ENCODE measurements around the gene C12orf57. TPM values are rescaled to one million over a fixed set of nuclear protein-coding genes. Genes with fewer than 3 reads are reported as not detected.

Gene C12orf57
- polyA plus RNA-seq, 1 donor (not counting 4 experiments of a cell fraction or from before 2014, with no cell fraction given) = 137 TPM

- Histone ChIP-seq H3K79me2 (ENCODE audit: control insufficient read depth, insufficient read depth, low read length) (no peaks in the 10 kb centered on the region), H3K36me3 (ENCODE audit: control insufficient read depth in 2 of 2, extremely low read depth in 1 of 2, insufficient read depth in 2 of 2, low read length in 2 of 2) (peaks cover 20 to 33% of the 10 kb centered on the region in 2 experiments), H3K9ac (ENCODE audit: control insufficient read depth, extremely low read depth, insufficient read depth, low read length) (peak overlapping the region; percentile 81), H4K20me1 (ENCODE audit: control insufficient read depth, extremely low read depth, insufficient read depth, low read length) (no peaks in the 10 kb centered on the region), H3K27ac (ENCODE audit: control insufficient read depth, insufficient read depth, low read length) (peak overlapping the region; percentile 23), H3K9me3 (ENCODE audit: control insufficient read depth, low read depth, low read length) (no peaks in the 10 kb centered on the region), H3K4me2 (ENCODE audit: control insufficient read depth, extremely low read depth, insufficient read depth, low read depth, low read length) (peak overlapping the region; percentile 49), H2AFZ (ENCODE audit: control insufficient read depth, low read length) (no peak overlapping the region), H3K9me1 (ENCODE audit: control insufficient read depth, extremely low read depth, insufficient read depth, low read length) (no peaks in the 10 kb centered on the region), H3K4me1 (ENCODE audit: control insufficient read depth, extremely low read depth, insufficient read depth, low read length) (peaks cover 10% of the 10 kb centered on the region), H3K4me3 (ENCODE audit: control insufficient read depth in 2 of 3, extremely low read depth in 1 of 3, insufficient read depth in 2 of 3, low read depth in 1 of 3, low read length in 3 of 3) (peak overlapping the region in 2 of 3 experiments; percentile 32 to 49), H3K27me3 (ENCODE audit: control insufficient read depth, extremely low read depth, insufficient read depth, low read length) (no peaks in the 10 kb centered on the region)
- dilution Hi-C loops (cut with MboI; ENCODE audit: extremely low pct_ligation_motif_present, low sequenced_read_pairs) = no loop called here
- FAIRE-seq (no peak), DNase-seq (ENCODE audit: low read depth, low spot score) (no peak)
- no peak for TF ChIP-seq EZH2 (IDR thresholded peaks at IDR 0.05; ENCODE audit: low read length)
- no peak for TF ChIP-seq CTCF (optimal IDR thresholded peaks at IDR 0.05 in 1 of 3, IDR thresholded peaks at IDR 0.05 in 1 of 3, conservative IDR thresholded peaks at IDR 0.05 in 1 of 3; ENCODE audit: extremely low read depth in 1 of 3, insufficient read depth in 2 of 3, low read length in 3 of 3)
Observed at GRCh38 chr12:6938353-6939190, 5.2 kb upstream of the C12orf57 start.

DNA sequence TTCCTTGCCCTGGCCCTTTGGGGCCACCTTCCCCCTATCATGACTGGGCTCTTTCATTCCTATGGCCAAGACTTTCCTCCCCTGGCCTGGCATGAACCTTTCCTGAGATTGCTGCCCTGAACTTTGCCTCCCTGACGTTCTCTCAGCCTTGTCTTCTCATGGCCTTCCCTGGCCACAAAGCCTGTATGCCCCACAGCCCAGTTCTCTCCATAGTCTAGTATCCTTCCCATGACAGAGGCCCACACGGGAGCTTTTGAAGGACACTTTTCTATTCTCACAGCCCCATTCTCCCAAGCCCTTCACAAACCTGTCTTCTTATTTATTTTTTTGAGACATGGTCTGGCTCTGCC lies 4.7 kb upstream of the C12orf57 start:
- Histone ChIP-seq H3K9ac (ENCODE audit: control insufficient read depth, extremely low read depth, insufficient read depth, low read length) (no peak overlapping the region), H3K79me2 (ENCODE audit: control insufficient read depth, insufficient read depth, low read length) (no peaks in the 10 kb centered on the region), H3K9me3 (ENCODE audit: control insufficient read depth, low read depth, low read length) (no peaks in the 10 kb centered on the region), H3K4me1 (ENCODE audit: control insufficient read depth, extremely low read depth, insufficient read depth, low read length) (peaks cover 10% of the 10 kb centered on the region), H3K27me3 (ENCODE audit: control insufficient read depth, extremely low read depth, insufficient read depth, low read length) (no peaks in the 10 kb centered on the region), H4K20me1 (ENCODE audit: control insufficient read depth, extremely low read depth, insufficient read depth, low read length) (no peaks in the 10 kb centered on the region), H2AFZ (ENCODE audit: control insufficient read depth, low read length) (no peak overlapping the region), H3K4me2 (ENCODE audit: control insufficient read depth, extremely low read depth, insufficient read depth, low read depth, low read length) (no peak overlapping the region), H3K27ac (ENCODE audit: control insufficient read depth, insufficient read depth, low read length) (no peak overlapping the region), H3K4me3 (ENCODE audit: control insufficient read depth in 2 of 3, extremely low read depth in 1 of 3, insufficient read depth in 2 of 3, low read depth in 1 of 3, low read length in 3 of 3) (no peak overlapping the region), H3K36me3 (ENCODE audit: control insufficient read depth in 2 of 2, extremely low read depth in 1 of 2, insufficient read depth in 2 of 2, low read length in 2 of 2) (peaks cover 20 to 30% of the 10 kb centered on the region in 2 experiments), H3K9me1 (ENCODE audit: control insufficient read depth, extremely low read depth, insufficient read depth, low read length) (no peaks in the 10 kb centered on the region)
- TF ChIP-seq EZH2 (IDR thresholded peaks at IDR 0.05; ENCODE audit: low read length) (no peak), CTCF (optimal IDR thresholded peaks at IDR 0.05 in 1 of 3, IDR thresholded peaks at IDR 0.05 in 1 of 3, conservative IDR thresholded peaks at IDR 0.05 in 1 of 3; ENCODE audit: extremely low read depth in 1 of 3, insufficient read depth in 2 of 3, low read length in 3 of 3) (no peak)
- FAIRE-seq (no peak), DNase-seq (ENCODE audit: low read depth, low spot score) (no peak)
- dilution Hi-C loops (cut with MboI; ENCODE audit: extremely low pct_ligation_motif_present, low sequenced_read_pairs) = no loop called here
